ENCODE measurements around the gene TACR1.
"Not testable (repeated sequence)": the region's sequence is repeated elsewhere in the genome, so short reads cannot be mapped to it uniquely, and the experiment has no call there.

The TACR1 gene

DNA sequence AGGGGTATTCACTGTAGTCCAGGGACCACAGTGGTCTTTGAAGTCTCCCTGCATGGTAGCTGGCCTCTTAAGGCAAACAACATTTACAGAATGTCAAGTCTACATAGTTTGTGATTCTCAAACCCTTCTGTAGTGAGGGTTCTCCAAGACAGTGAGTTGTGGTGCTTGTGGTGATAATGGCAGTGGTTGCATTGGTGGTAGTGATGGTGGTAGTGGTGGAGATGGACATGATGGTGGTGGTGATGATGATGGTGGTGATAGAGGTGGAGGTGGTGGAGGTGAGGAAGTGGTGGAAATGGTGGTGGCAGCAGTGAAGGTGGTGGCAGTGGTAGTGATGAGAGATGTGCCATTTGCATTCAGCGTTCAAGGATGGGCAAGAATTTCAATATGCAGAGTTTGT is 104.9 kb downstream of the TACR1 start:
- no peak for DNase-seq (ENCODE audit: extremely low read depth in 1 of 2, low read depth in 1 of 2)

GRCh38 chr2:75090770-75091515 is 108.4 kb downstream of the TACR1 start:
- DNase-seq (ENCODE audit: extremely low read depth in 1 of 2, low read depth in 1 of 2), result no peak

DNA sequence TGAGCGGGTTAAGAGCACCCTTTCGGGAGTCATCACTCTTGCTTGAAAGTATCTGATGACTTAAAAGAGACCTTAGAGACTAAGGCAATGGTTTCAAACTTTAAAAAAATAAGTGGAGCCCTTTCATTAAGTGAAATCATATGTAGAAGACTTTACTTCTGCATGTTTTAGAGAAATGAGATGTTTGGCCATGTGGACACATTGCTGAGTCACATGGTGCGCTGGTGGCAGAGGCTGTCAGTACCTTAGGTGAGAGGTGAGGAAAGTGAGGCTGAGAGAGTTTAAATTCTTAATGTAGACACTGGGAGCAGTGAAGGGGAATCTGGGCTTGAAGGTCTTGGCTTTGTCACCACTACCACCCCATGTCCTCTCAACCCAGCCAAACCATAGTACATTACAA is 109.8 kb downstream of the TACR1 start:
- DNase-seq (ENCODE audit: extremely low read depth in 1 of 2, low read depth in 1 of 2), result no peak

GRCh38 chr2:75088791-75089190 is 110.5 kb downstream of the TACR1 start:
- DNase-seq (ENCODE audit: extremely low read depth in 1 of 2, low read depth in 1 of 2), result no peak

- no peak for DNase-seq (ENCODE audit: extremely low read depth in 1 of 2, low read depth in 1 of 2)
Observed at GRCh38 chr2:75087736-75088135, 111.6 kb downstream of the TACR1 start.

GRCh38 chr2:75079575-75079974 is 119.7 kb downstream of the TACR1 start:
- no peak for DNase-seq (ENCODE audit: extremely low read depth in 1 of 2, low read depth in 1 of 2)

DNA sequence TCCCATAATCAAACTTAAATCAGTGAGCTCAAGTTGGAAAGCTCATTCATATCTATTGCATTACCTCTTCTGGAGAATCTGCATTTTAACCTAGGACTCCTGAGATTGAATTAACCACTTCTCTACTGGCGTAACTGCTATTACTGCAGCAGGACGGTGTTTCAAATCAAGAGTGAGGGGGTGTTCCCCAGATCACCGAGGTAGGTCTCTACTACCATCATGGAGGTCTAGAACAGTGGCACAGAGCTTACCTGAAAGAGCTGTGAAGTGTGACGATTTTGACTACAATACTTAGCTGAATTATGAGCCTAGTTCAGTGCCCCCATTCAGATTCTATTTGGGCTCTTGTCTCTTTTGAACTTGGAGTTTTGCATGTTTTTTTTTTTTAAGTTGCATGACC is 121.4 kb downstream of the TACR1 start:
- no peak for DNase-seq (ENCODE audit: extremely low read depth in 1 of 2, low read depth in 1 of 2)

DNA sequence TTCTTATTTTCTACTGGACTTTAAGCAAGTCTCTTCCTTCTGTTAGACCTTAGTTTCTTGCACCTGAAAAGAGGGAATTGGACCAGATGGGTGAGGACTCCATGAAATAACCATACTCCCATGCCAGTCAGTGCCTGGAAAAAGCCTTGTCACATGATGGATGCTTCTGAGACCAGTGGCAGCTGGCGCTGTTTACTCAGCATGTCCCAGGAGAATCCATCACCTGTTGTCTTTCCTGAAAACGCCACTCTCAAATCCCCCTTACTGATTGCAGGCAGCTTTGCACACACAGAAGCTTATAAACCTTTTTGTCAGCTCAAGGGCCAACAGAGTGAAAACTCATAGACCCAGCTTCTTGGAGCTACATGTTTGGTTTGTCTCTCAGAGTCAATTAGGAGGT is 123.2 kb downstream of the TACR1 start:
- DNase-seq (ENCODE audit: extremely low read depth in 1 of 2, low read depth in 1 of 2), result no peak

GRCh38 chr2:75074708-75075107 is 124.6 kb downstream of the TACR1 start:
- no peak for DNase-seq (ENCODE audit: extremely low read depth in 1 of 2, low read depth in 1 of 2)

- DNase-seq (ENCODE audit: extremely low read depth in 1 of 2, low read depth in 1 of 2), result no peak
Observed at GRCh38 chr2:75074228-75074627, 125.1 kb downstream of the TACR1 start.

DNA sequence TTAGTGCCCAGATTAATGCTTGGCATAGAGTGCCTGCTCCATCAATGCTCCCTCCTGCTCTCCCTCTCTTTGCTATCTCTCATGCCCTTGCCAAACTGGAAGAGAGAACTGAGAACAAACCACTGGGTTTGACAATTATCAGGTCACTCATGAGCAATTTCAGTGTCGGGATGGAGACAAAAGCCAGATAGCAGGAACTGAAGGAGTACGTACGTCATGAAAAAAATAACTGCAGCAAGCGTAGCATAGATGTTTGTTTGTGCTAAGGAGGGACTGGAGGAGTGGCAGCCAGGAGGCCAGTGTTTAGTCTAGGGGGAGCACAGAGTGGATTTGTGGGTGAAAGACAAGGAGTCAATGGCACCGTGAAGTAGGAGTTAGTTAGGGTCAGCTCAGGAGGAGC is 127.6 kb downstream of the TACR1 start:
- DNase-seq (ENCODE audit: extremely low read depth in 1 of 2, low read depth in 1 of 2), result no peak

GRCh38 chr2:75068546-75068945 is 130.8 kb downstream of the TACR1 start:
- no peak for DNase-seq (ENCODE audit: extremely low read depth in 1 of 2, low read depth in 1 of 2)

GRCh38 chr2:75067506-75067905 is 131.8 kb downstream of the TACR1 start:
- DNase-seq (ENCODE audit: extremely low read depth in 1 of 2, low read depth in 1 of 2), result no peak

GRCh38 chr2:75066121-75066902 is 133.0 kb downstream of the TACR1 start:
- no peak for DNase-seq (ENCODE audit: extremely low read depth in 1 of 2, low read depth in 1 of 2)

- no peak for DNase-seq (ENCODE audit: extremely low read depth in 1 of 2, low read depth in 1 of 2)
Observed at GRCh38 chr2:75065402-75066008, 133.8 kb downstream of the TACR1 start.

GRCh38 chr2:75064691-75065396 is 134.5 kb downstream of the TACR1 start:
- peak in 1 of 2 donors; percentile 13 for DNase-seq (ENCODE audit: extremely low read depth in 1 of 2, low read depth in 1 of 2)

- no peak for DNase-seq (ENCODE audit: extremely low read depth in 1 of 2, low read depth in 1 of 2)
Observed at GRCh38 chr2:75063906-75064305, 135.4 kb downstream of the TACR1 start.

GRCh38 chr2:75058427-75058826 is 140.9 kb downstream of the TACR1 start:
- no peak for DNase-seq (ENCODE audit: extremely low read depth in 1 of 2, low read depth in 1 of 2)

DNA sequence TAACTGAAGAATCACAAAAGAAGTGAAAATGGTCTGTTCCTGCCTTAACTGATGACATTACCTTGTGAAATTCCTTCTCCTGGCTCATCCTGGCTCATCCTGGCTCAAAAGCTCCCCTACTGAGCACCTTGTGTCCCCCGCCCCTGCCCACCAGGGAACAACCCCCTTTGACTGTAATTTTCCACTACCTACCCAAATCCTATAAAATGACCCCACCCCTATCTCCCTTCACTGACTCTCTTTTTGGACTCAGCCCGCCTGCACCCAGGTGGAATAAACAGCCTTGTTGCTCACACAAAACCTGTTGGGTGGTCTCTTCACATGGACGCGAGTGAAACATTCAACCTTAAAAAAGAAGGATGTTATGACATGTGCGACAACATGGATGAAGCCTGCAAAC is 142.2 kb downstream of the TACR1 start:
- DNase-seq (ENCODE audit: extremely low read depth in 1 of 2, low read depth in 1 of 2), result not testable (repeated sequence)

DNA sequence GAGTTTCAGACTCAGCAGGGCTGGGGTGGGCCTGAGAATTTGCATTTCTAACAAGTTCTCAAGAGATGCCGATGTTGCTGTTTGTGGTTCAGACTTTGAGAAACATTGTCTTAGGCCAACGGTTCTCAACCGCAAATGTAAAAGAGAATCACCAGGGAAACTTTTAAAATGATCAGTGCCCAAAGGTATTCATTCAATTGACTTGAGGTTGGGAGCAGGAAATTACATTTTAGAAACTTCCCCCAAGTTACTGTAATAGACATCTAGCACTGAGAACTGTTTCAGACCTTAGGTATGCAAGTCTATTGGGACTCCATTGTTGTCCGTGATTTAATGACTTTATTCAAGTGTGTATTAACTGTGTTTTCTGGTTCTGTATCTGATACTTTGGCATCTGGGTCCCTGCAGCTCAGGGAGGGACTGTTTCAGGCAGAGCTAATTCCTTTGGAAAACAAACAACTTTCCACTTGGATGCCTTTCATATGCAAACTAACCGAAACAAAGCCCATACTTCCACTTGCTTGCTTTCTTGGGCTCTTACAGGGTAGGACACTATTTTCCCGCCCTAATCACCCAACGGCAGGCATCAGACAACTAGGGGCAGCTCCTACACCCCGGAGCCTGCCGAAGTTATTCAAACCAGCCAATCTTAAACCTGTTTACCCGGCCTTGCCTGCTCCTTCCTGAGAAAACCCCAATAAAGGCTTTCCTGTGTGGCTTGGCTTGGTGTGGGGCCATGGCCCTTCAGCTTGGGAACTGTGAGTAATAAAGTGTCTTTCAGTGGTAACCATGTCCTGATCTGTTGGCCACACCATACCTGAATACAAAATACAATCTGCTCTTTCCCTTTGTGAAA is 143.3 kb downstream of the TACR1 start:
- no peak for DNase-seq (ENCODE audit: extremely low read depth in 1 of 2, low read depth in 1 of 2)

Data from stimulated activated CD8-positive, alpha-beta memory T cell treated with anti-CD3 and anti-CD28 coated beads, Interleukin-7, amount 100 ng/mL, for 48 hours (primary cell).